OCI-LY7 (cell line): ENCODE results near the gene FBXL16. TPM values are rescaled to one million over a fixed set of nuclear protein-coding genes. Genes with fewer than 3 reads are reported as not detected.

Source experiments
- BruUV-seq: library from RNA; stranded (reverse); fragments of 400-500 nt; replicated peaks from 2 replicates; lab custom pipeline; 2021; lab: Mats Ljungman, UMichigan
- CTCF ChIA-PET: fragments of 300-600 bp; sonication (Branson Sonifier 250); formaldehyde crosslinking; loops from one replicate; lab custom pipeline; 2022; ENCODE audit warnings: antibody characterized with exemption; ENCODE audit not compliant: unreplicated experiment; lab: Charles Lee
- POLR2A ChIA-PET: fragments of 300-600 bp; sonication (Branson Sonifier 250); formaldehyde crosslinking; loops from one replicate; lab custom pipeline; 2022; ENCODE audit warnings: antibody characterized with exemption; lab: Charles Lee
- DNase-seq: peaks from one replicate; pipeline ENCODE4 v3.0.0-alpha.2; 2015; ENCODE audit warnings: low spot score
- H2AFZ ChIP-seq: fragments of 200-600 bp; sonication (generic), shearing (Covaris generic); 2 replicates; pipeline ENCODE4 v1.6.1; 2014; ENCODE audit warnings: mild to moderate bottlenecking, antibody characterized with exemption, low read length, moderate library complexity
- H3K27ac ChIP-seq: fragments of 200-600 bp; sonication (generic); 2 replicates; pipeline ENCODE4 v1.5.1; 2014; ENCODE audit warnings: mixed run types, low read depth, mild to moderate bottlenecking, moderate library complexity, low read length, inconsistent platforms; ENCODE audit not compliant: poor library complexity, severe bottlenecking
- H3K36me3 ChIP-seq: fragments of 200-600 bp; sonication (generic); 2 replicates; pipeline ENCODE4 v1.6.1; 2014; ENCODE audit warnings: mild to moderate bottlenecking, antibody characterized with exemption, low read length, moderate library complexity, mixed read lengths; ENCODE audit not compliant: insufficient read depth
- H3K4me1 ChIP-seq: fragments of 200-600 bp; sonication (generic); 2 replicates; pipeline ENCODE4 v1.5.1; 2014; ENCODE audit warnings: mild to moderate bottlenecking, low read length; ENCODE audit not compliant: insufficient read depth, poor library complexity, severe bottlenecking
- H3K4me2 ChIP-seq: fragments of 200-600 bp; sonication (generic); 2 replicates; pipeline ENCODE4 v1.6.1; 2014; ENCODE audit warnings: mild to moderate bottlenecking, low read length
- H3K4me3 ChIP-seq: fragments of 200-600 bp; sonication (generic); 2 replicates; pipeline ENCODE4 v1.5.1; 2014; ENCODE audit warnings: mild to moderate bottlenecking, low read depth, low read length; ENCODE audit not compliant: poor library complexity, severe bottlenecking
- H3K79me2 ChIP-seq: fragments of 200-600 bp; sonication (generic); 2 replicates; pipeline ENCODE4 v1.6.1; 2016; ENCODE audit warnings: low read depth, mild to moderate bottlenecking, low read length, moderate library complexity, mixed read lengths; ENCODE audit not compliant: insufficient read depth
- H3K9me2 ChIP-seq: fragments of 200-600 bp; sonication (generic); 2 replicates; pipeline ENCODE4 v1.6.1; 2016; ENCODE audit warnings: mild to moderate bottlenecking, low read length, mixed read lengths; ENCODE audit not compliant: insufficient read depth
- H3K9me3 ChIP-seq: fragments of 200-600 bp; sonication (generic); 2 replicates; pipeline ENCODE4 v1.6.1; 2014; ENCODE audit warnings: mild to moderate bottlenecking, mixed run types, low read length, mixed read lengths
- H4K20me1 ChIP-seq: fragments of 200-600 bp; sonication (generic); 2 replicates; pipeline ENCODE4 v1.6.1; 2014; ENCODE audit warnings: mild to moderate bottlenecking, antibody characterized with exemption, low read length, moderate library complexity, mixed read lengths; ENCODE audit not compliant: insufficient read depth
- EZH2phosphoT487 ChIP-seq: fragments of 200-600 bp; sonication (generic); IDR thresholded peaks from 2 replicates; pipeline ENCODE4 v1.6.1; 2018; ENCODE audit warnings: low read depth, borderline replicate concordance, mild to moderate bottlenecking, mixed run types, antibody characterized with exemption, low read length, moderate library complexity, mixed read lengths
- intact Hi-C: fragments of 100-400 bp; cut with micrococcal nuclease; formaldehyde crosslinking; loops from one replicate; pipeline ENCODE4 v1.10.0; 2022; ENCODE audit not compliant: unreplicated experiment
- total RNA-seq, 2 experiments: library from RNA; depleted of rRNA in 1 of 2; stranded (reverse); fragments of >200 nt in 1 of 2; shearing (Covaris generic) in 1 of 2; gene quantifications; 2 replicates each; pipeline ENCODE4 v1.2.3, GENCODE V29; 2014 to 2022
- TF ChIP-seq, protein P1 (sequence below): fragments of 200-600 bp; sonication (generic); conservative IDR thresholded peaks from 2 replicates; pipeline ENCODE4 v1.5.1; 2014; ENCODE audit warnings: mild to moderate bottlenecking, antibody characterized with exemption, low read length, moderate library complexity, mixed read lengths

FBXL16 gene
- total RNA-seq, 2 experiments from 2014 or later = 0.16 to 0.42 TPM

DNA sequence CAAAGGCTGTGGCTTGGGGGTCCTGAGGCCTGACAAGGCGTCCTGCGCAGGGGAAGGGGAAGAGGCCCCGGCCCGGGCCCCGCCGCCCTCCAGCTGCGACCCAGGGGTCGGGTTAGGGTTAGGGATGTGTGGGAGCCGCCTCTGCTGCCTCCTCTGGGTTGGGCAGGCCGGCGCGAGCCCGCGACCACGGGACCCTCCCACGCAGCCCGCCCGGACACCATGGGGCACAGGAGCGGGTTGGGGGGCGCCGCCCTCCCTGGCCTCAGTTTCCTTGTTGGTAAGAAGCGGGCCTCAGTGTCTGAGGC lies 34.8 kb upstream of the FBXL16 start:
- H3K9me3 ChIP-seq = no peaks in the 10 kb centered on the region
- TF ChIP-seq EZH2phosphoT487 = no peak
- TF ChIP-seq, protein P1, sequence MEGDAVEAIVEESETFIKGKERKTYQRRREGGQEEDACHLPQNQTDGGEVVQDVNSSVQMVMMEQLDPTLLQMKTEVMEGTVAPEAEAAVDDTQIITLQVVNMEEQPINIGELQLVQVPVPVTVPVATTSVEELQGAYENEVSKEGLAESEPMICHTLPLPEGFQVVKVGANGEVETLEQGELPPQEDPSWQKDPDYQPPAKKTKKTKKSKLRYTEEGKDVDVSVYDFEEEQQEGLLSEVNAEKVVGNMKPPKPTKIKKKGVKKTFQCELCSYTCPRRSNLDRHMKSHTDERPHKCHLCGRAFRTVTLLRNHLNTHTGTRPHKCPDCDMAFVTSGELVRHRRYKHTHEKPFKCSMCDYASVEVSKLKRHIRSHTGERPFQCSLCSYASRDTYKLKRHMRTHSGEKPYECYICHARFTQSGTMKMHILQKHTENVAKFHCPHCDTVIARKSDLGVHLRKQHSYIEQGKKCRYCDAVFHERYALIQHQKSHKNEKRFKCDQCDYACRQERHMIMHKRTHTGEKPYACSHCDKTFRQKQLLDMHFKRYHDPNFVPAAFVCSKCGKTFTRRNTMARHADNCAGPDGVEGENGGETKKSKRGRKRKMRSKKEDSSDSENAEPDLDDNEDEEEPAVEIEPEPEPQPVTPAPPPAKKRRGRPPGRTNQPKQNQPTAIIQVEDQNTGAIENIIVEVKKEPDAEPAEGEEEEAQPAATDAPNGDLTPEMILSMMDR = no peak
- H2AFZ ChIP-seq = no peak overlapping the region; the same call in 1 of the 2 replicates
- H3K79me2 ChIP-seq = peaks cover 34% of the 10 kb centered on the region
- no peaks in the 10 kb centered on the region for H4K20me1 ChIP-seq
- intact Hi-C loops = no loop called here
- BruUV-seq = no TSS peak
- H3K4me2 ChIP-seq = peak overlapping the region; percentile 89
- ChIA-PET POLR2A (interaction anchor here (0.8 to 5.2 kb wide), 2 partner anchors 20 to 28 kb away, joined by 3 to 26 read pairs; partner anchors contain the start of gene ANTKMT), CTCF (interaction anchor here (0.7 kb wide), 1 partner anchor 20 kb away, joined by 4 read pairs; no protein-coding TSS in a partner anchor)
- peaks cover 24% of the 10 kb centered on the region for H3K36me3 ChIP-seq
- no peaks in the 10 kb centered on the region for H3K9me2 ChIP-seq
- H3K27ac ChIP-seq = peak overlapping the region; percentile 97
- peaks cover 50% of the 10 kb centered on the region for H3K4me1 ChIP-seq
- DNase-seq = no peak
- H3K4me3 ChIP-seq = peak overlapping the region; percentile 91

DNA sequence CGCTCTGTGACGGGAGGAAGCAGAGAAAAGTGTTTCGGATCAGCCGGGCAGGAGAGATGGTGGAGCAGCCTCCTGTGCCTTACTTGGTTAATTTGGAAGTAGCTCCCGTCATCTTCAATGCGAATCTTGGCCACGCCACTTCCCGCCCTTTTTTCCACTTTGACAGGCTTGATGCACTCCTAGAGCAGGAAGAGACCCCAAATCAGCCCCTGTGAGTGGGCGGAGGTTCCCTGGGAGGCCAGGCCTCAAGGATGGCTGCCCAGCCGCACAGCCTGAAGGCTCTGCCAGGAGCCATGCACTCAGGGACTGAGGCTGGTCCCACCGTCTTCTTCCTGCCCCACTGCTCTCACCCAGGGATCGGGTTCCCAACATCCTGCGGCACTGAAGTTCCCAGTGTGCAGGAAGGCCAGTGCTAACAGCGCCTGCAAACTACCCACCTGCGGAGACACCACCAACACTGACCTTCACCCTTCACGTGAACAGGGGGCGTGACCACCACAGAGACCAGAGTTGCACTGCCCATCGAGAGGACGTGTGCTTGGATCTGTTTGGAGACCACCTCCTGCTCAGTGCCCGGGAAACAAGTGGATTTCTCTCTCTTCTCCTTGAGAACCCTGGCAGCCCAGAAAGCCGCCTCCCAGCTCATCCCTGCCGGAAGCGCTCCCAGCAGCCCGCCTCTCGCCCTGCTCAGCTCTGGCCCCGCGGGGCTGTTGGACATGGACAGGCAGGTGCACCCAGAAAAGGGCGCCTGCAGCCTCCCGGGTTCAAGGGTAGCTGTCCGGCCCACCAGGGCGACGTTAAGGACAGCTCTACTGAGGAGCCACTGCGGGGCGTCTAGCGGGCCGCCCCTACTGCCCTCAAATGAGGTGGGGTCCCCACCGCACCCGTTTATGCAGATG lies 34.2 kb upstream of the FBXL16 start:
- DNase-seq = no peak
- peak overlapping the region; percentile 89 for H3K4me2 ChIP-seq
- intact Hi-C loops = loop anchor here (2.0 kb wide), 1 partner anchor 19 kb away; the partner anchor contains the start of gene ANTKMT
- H3K9me2 ChIP-seq = no peaks in the 10 kb centered on the region
- H3K27ac ChIP-seq = peak overlapping the region; percentile 97
- POLR2A ChIA-PET = interaction anchor here (0.8 to 5.2 kb wide), 2 partner anchors 19 to 27 kb away, joined by 3 to 26 read pairs; partner anchors contain the start of gene ANTKMT
- no peaks in the 10 kb centered on the region for H3K9me3 ChIP-seq
- no peak overlapping the region for H2AFZ ChIP-seq
- peaks cover 34% of the 10 kb centered on the region for H3K79me2 ChIP-seq
- H3K36me3 ChIP-seq = peaks cover 30% of the 10 kb centered on the region
- CTCF ChIA-PET = no interaction called here
- H3K4me1 ChIP-seq = peaks cover 51% of the 10 kb centered on the region
- no peaks in the 10 kb centered on the region for H4K20me1 ChIP-seq
- TSS peak; percentile 56 for BruUV-seq
- H3K4me3 ChIP-seq = peak overlapping the region; percentile 91
- TF ChIP-seq EZH2phosphoT487 = no peak
- TF ChIP-seq, protein P1 = no peak
